Small intestine (tissue), 7 donors: Measurements from ENCODE around the gene ANKRD44. TPM values are rescaled to one million over a fixed set of nuclear protein-coding genes. Genes with fewer than 3 reads are reported as not detected.
"Not testable (repeated sequence)": the region's sequence is repeated elsewhere in the genome, so short reads cannot be mapped to it uniquely, and the experiment has no call there.

Source experiments
- DNase-seq, 2 donors: peaks; one replicate each; pipeline versions ENCODE4 v3.0.0 to v3.0.0-alpha.2; 2013
- FAIRE-seq: peaks from 2 replicates; lab custom pipeline; 2012; peaks lifted over from hg19 to GRCh38; lab: Jason Lieb, UNC
- H3K27ac ChIP-seq, 3 donors: one replicate each; pipeline ENCODE4 v1.5.1; 2013; ENCODE audit warnings: low read length in 2 of 3, mild to moderate bottlenecking in 2 of 3, control low read depth in 1 of 3, inconsistent platforms in 1 of 3, low read depth in 1 of 3, moderate library complexity in 1 of 3
- H3K27me3 ChIP-seq, 3 donors: one replicate each; pipeline ENCODE4 v1.6.1; 2013; ENCODE audit warnings: low read length in 3 of 3, inconsistent platforms in 1 of 3; ENCODE audit not compliant: control insufficient read depth in 3 of 3, insufficient read depth in 3 of 3
- H3K36me3 ChIP-seq, 3 donors: one replicate each; pipeline ENCODE4 v1.6.1; 2013; ENCODE audit warnings: low read length in 3 of 3, inconsistent platforms in 1 of 3, low read depth in 1 of 3, mild to moderate bottlenecking in 1 of 3, moderate library complexity in 1 of 3; ENCODE audit not compliant: control insufficient read depth in 3 of 3, insufficient read depth in 2 of 3
- H3K4me1 ChIP-seq, 3 donors: one replicate each; pipeline ENCODE4 v1.6.1; 2013; ENCODE audit warnings: low read length in 2 of 3, inconsistent platforms in 1 of 3, low read depth in 1 of 3, mild to moderate bottlenecking in 1 of 3, moderate library complexity in 1 of 3; ENCODE audit not compliant: control insufficient read depth in 3 of 3, insufficient read depth in 2 of 3
- H3K4me3 ChIP-seq, 3 donors: one replicate each; pipeline ENCODE4 v1.5.1; 2013; ENCODE audit warnings: low read length in 3 of 3, control low read depth in 1 of 3, inconsistent platforms in 1 of 3, low read depth in 1 of 3, mild to moderate bottlenecking in 1 of 3, moderate library complexity in 1 of 3
- H3K9me3 ChIP-seq, 2 donors: one replicate each; pipeline ENCODE4 v1.6.1; 2013; ENCODE audit warnings: low read depth in 1 of 2, low read length in 1 of 2; ENCODE audit not compliant: control insufficient read depth in 2 of 2, insufficient read depth in 1 of 2
- WGBS, 3 donors: extraction: QIAGEN DNeasy Blood & Tissue Kit; methylation state at CpG; one replicate each; pipeline ENCODE4 v1.1.7; 2013; 5-methylcytosine and 5-hydroxymethylcytosine counted together
- polyA plus RNA-seq, 4 donors: library from polyadenylated mRNA; stranded (reverse) in 3 of 4; unstranded in 1 of 4; fragments of 200-250 nt in 3 of 4; fragments of 120-200 nt in 1 of 4; gene quantifications; one replicate each; pipeline versions ENCODE4 v1.2.1 to v1.2.3, GENCODE V29; 2013
- donor health status: healthy with polysubstance abuse.
- donor health status: control.
- donor health status: control.
- donor health status: Bipolar disorder and iron deficiency.
- donor health status: healthy.

The ANKRD44 gene
- polyA plus RNA-seq, 4 donors, result 0.89 to 5.2 (median 1.7) TPM

- 60 to 71% (median 60%) methylated on average over 5 of the region's 5 CpGs for WGBS, 3 donors
- no peak for FAIRE-seq
- Histone ChIP-seq H3K4me1 (peaks cover 0 to 7% (median 0%) of the 10 kb centered on the region in 3 donors), H3K4me3 (no peak overlapping the region), H3K27ac (no peak overlapping the region), H3K27me3 (no peaks in the 10 kb centered on the region), H3K9me3 (no peaks in the 10 kb centered on the region), H3K36me3 (no peaks in the 10 kb centered on the region)
- no peak for DNase-seq
Observed at GRCh38 chr2:197348721-197349360, 38.3 kb upstream of the ANKRD44 start.

GRCh38 chr2:197345846-197346370 is 35.3 kb upstream of the ANKRD44 start:
- DNase-seq, result no peak
- Histone ChIP-seq H3K27me3 (no peaks in the 10 kb centered on the region), H3K4me3 (no peak overlapping the region), H3K36me3 (no peaks in the 10 kb centered on the region), H3K9me3 (no peaks in the 10 kb centered on the region), H3K4me1 (peaks cover 0 to 2% (median 0%) of the 10 kb centered on the region in 3 donors), H3K27ac (no peak overlapping the region)
- 89 to 94% (median 91%) methylated on average over 5 of the region's 5 CpGs for WGBS, 3 donors
- no peak for FAIRE-seq

- H3K27ac ChIP-seq, H3K4me1 ChIP-seq, H3K4me3 ChIP-seq, DNase-seq, H3K36me3 ChIP-seq, FAIRE-seq, H3K27me3 ChIP-seq, H3K9me3 ChIP-seq: not testable (repeated sequence)
- 81 to 86% (median 84%) methylated on average over 5 of the region's 5 CpGs for WGBS, 3 donors
Observed at GRCh38 chr2:197343968-197344367, 33.4 kb upstream of the ANKRD44 start.

DNA sequence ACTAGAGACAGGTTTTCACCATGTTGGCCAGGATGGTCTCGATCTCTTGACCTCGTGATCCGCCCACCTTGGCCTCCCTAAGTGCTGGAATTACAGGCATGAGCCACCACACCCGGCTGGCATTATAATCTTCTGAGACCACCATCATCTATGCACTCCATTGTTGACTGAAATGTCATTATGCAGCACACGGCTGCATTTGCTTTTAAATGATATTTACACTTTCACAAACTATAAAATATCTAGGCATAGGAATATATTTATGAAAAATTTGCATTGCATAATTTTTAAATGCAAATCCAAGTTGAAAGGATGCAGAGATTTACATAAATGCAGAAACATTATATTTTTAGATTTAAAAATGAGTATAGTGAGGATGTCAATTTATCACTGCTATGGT is 30.0 kb upstream of the ANKRD44 start:
- 91 to 97% (median 96%) methylated on average over 5 of the region's 5 CpGs for WGBS, 3 donors
- Histone ChIP-seq H3K27ac (no peak overlapping the region), H3K4me3 (no peak overlapping the region), H3K4me1 (no peaks in the 10 kb centered on the region), H3K27me3 (no peaks in the 10 kb centered on the region), H3K36me3 (no peaks in the 10 kb centered on the region), H3K9me3 (no peaks in the 10 kb centered on the region)
- FAIRE-seq, result no peak
- DNase-seq, result no peak

DNA sequence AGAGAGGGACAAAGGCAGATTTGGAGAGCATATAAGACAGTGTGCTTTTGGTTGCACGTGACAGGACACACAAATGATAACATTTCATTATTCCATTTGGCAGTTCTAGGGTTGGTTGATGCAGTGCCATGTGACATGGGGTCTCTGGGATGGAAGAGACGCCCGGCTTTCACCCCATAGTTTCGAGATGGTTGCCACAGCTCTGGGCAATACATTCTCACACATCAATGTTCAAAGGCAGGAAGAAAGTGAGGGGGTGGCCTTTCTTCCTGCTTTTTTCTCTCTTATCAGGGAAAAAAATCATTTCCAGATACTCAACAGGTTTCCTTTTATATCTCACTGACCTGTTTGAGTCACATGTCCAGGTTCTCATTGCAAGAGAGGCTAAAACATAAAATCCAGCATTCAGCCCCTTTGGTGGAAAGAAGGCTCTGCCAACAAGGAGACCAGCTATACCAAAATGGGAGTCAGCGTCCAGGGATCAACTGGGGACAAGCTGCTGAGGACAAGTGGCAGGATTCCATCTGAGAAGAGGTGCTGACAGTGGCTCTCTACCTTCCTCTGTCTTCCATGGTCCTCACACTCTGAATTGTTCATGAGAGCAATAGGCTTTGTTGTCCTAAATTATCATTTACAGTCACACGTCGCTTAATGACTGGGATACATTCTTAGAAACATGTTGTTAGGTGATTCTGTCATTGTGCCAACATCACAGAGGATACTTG is 29.1 kb upstream of the ANKRD44 start:
- no peaks in the 10 kb centered on the region for H3K27me3 ChIP-seq
- no peaks in the 10 kb centered on the region for H3K9me3 ChIP-seq
- no peaks in the 10 kb centered on the region for H3K36me3 ChIP-seq
- FAIRE-seq (no peak), DNase-seq (no peak)
- H3K4me1 ChIP-seq, result no peaks in the 10 kb centered on the region
- H3K27ac ChIP-seq, result no peak overlapping the region
- no peak overlapping the region for H3K4me3 ChIP-seq
- 73 to 74% (median 74%) methylated on average over 7 of the region's 7 CpGs for WGBS, 3 donors

DNA sequence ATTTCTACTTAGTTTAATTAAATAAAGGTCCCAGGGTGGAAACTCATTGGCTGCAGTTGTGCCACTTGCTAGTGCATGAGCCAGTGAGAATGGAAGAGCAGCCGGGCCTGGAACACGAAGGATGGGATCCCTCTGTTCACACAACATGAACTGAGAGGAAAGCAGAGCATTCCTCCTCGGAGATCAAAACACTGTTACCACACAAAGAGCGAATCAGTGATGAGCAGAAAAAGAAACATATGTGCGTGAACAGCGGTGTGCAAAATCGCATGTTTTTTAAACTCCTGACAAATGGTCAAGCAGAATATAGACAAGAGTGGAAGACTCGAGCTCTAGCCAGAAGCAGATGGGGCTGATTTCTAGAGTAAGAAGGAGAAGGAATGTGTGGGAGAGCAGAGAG is 28.4 kb upstream of the ANKRD44 start:
- DNase-seq (no peak), FAIRE-seq (no peak)
- Histone ChIP-seq H3K4me1 (no peaks in the 10 kb centered on the region), H3K4me3 (no peak overlapping the region), H3K36me3 (no peaks in the 10 kb centered on the region), H3K9me3 (no peaks in the 10 kb centered on the region), H3K27ac (no peak overlapping the region), H3K27me3 (no peaks in the 10 kb centered on the region)
- WGBS, 3 donors, result 79 to 90% (median 86%) methylated on average over 8 of the region's 8 CpGs

GRCh38 chr2:197332641-197333040 is 22.1 kb upstream of the ANKRD44 start:
- no peaks in the 10 kb centered on the region for H3K4me1 ChIP-seq
- no peaks in the 10 kb centered on the region for H3K27me3 ChIP-seq
- H3K27ac ChIP-seq, result no peak overlapping the region
- H3K4me3 ChIP-seq, result no peak overlapping the region
- no peak for FAIRE-seq
- no peaks in the 10 kb centered on the region for H3K9me3 ChIP-seq
- no peaks in the 10 kb centered on the region for H3K36me3 ChIP-seq
- no peak for DNase-seq
- 89 to 98% (median 95%) methylated on average over 2 of the region's 2 CpGs for WGBS, 3 donors

DNA sequence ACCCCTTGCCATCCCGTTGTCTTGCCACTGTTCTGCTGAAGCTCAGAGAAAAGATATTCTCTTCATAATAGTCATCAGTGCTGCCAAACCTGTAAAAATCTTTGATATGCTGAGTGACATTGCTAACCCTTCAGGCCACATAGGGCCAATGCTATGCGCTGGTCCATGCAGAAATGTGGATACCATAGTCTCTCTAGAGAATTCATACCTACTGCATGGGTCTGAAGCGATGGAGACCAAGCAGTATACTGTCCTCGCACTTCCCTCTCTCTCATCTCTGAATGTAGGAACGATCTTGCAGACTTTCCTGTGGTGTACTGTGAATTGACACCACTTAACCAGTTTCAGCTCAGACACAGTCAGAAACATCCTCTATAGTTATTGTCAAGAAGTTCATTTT is 17.9 kb upstream of the ANKRD44 start:
- Histone ChIP-seq H3K27me3 (no peaks in the 10 kb centered on the region), H3K4me3 (no peak overlapping the region), H3K9me3 (no peaks in the 10 kb centered on the region), H3K4me1 (no peaks in the 10 kb centered on the region), H3K36me3 (no peaks in the 10 kb centered on the region), H3K27ac (no peak overlapping the region)
- WGBS, 3 donors, result 83 to 89% (median 88%) methylated on average over 5 of the region's 5 CpGs
- DNase-seq, result no peak
- no peak for FAIRE-seq
